H1 (cell line): ENCODE measurements around the gene SLIT3. TPM values are rescaled to one million over a fixed set of nuclear protein-coding genes. Genes with fewer than 3 reads are reported as not detected.

Source experiments
- CTCF ChIA-PET: fragments of 300-600 bp; sonication (Branson Sonifier 250); formaldehyde crosslinking; loops from one replicate; lab custom pipeline; 2021; ENCODE audit not compliant: partially characterized antibody; lab: Charles Lee
- POLR2A ChIA-PET: fragments of 300-600 bp; sonication (Branson Sonifier 250); formaldehyde crosslinking; loops from one replicate; lab custom pipeline; 2021; ENCODE audit warnings: inconsistent platforms; ENCODE audit not compliant: partially characterized antibody; lab: Charles Lee
- DNase-seq, 2 experiments: peaks; one replicate each; pipeline versions ENCODE4 v3.0.0 to v3.0.0-alpha.2; 2010 to 2022; ENCODE audit warnings: low spot score in 2 of 2, low read depth in 1 of 2, mixed read lengths in 1 of 2
- FAIRE-seq: peaks from 2 replicates; lab custom pipeline; 2011; peaks lifted over from hg19 to GRCh38; lab: Jason Lieb, UNC
- H2AFZ ChIP-seq: 2 replicates; pipeline ENCODE4 v1.8.1; 2012; ENCODE audit warnings: low read length, inconsistent platforms
- H2AK5ac ChIP-seq: 2 replicates; pipeline ENCODE4 v1.6.1; 2013; ENCODE audit warnings: low read depth, low read length
- H2BK120ac ChIP-seq: replicated peaks from 2 replicates; pipeline ENCODE3; 2013; ENCODE audit warnings: low read depth, low read length, inconsistent platforms
- H2BK12ac ChIP-seq: 2 replicates; pipeline ENCODE4 v1.6.1; 2013; ENCODE audit warnings: low read depth, low read length
- H2BK15ac ChIP-seq: 2 replicates; pipeline ENCODE4 v1.6.1; 2013; ENCODE audit warnings: low read length
- H2BK20ac ChIP-seq: 2 replicates; pipeline ENCODE4 v1.6.1; 2013; ENCODE audit warnings: low read length
- H2BK5ac ChIP-seq: 2 replicates; pipeline ENCODE4 v1.6.1; 2013; ENCODE audit warnings: low read depth, low read length
- H3K14ac ChIP-seq: 2 replicates; pipeline ENCODE4 v1.6.1; 2013; ENCODE audit warnings: inconsistent platforms; ENCODE audit not compliant: insufficient read length
- H3K18ac ChIP-seq: 2 replicates; pipeline ENCODE4 v1.6.1; 2013; ENCODE audit warnings: low read length; ENCODE audit errors: extremely low read depth
- H3K23ac ChIP-seq: 2 replicates; pipeline ENCODE4 v1.6.1; 2013; ENCODE audit warnings: inconsistent platforms; ENCODE audit not compliant: insufficient read length
- H3K23me2 ChIP-seq: 2 replicates; pipeline ENCODE4 v1.6.1; 2013; ENCODE audit warnings: low read depth, low read length
- H3K27ac ChIP-seq: 2 replicates; pipeline ENCODE4 v1.6.1; 2011; ENCODE audit warnings: low read depth, low read length, inconsistent platforms
- H3K27me3 ChIP-seq, 4 experiments: replicated peaks in 1 of 4; 1 replicate in 1 of 4; 2 replicates in 3 of 4; pipeline versions ENCODE4 v1.6.1 to v1.8.1; 2011 to 2013; ENCODE audit warnings: low read length in 3 of 4, mild to moderate bottlenecking in 3 of 4, inconsistent platforms in 2 of 4, mixed read lengths in 2 of 4, moderate library complexity in 1 of 4; ENCODE audit not compliant: control insufficient read depth in 3 of 4, insufficient read depth in 3 of 4; ENCODE audit errors: extremely low read depth in 1 of 4
- H3K36me3 ChIP-seq, 4 experiments: 2 replicates each; pipeline versions ENCODE4 v1.6.1 to v1.8.1; 2011 to 2013; ENCODE audit warnings: mild to moderate bottlenecking in 4 of 4, low read length in 3 of 4, moderate library complexity in 2 of 4, control low read depth in 1 of 4, inconsistent platforms in 1 of 4; ENCODE audit not compliant: insufficient read depth in 4 of 4, control insufficient read depth in 2 of 4
- H3K4ac ChIP-seq: replicated peaks from 2 replicates; pipeline ENCODE3; 2013; ENCODE audit warnings: low read length, low read depth, mixed read lengths, inconsistent platforms; ENCODE audit not compliant: insufficient read length
- H3K4me1 ChIP-seq, 4 experiments: replicated peaks in 1 of 4; 1 replicate in 1 of 4; 2 replicates in 3 of 4; pipeline versions ENCODE4 v1.6.1 to v1.8.1; 2011 to 2013; ENCODE audit warnings: low read length in 3 of 4, inconsistent platforms in 2 of 4, mixed read lengths in 1 of 4; ENCODE audit not compliant: insufficient read depth in 4 of 4, control insufficient read depth in 3 of 4
- H3K4me2 ChIP-seq, 2 experiments: 2 replicates each; pipeline versions ENCODE4 v1.6.1 to v1.8.1; 2011 to 2013; ENCODE audit warnings: low read depth in 2 of 2, low read length in 2 of 2, control low read depth in 1 of 2, inconsistent platforms in 1 of 2, mild to moderate bottlenecking in 1 of 2; ENCODE audit not compliant: insufficient read depth in 1 of 2
- H3K4me3 ChIP-seq, 4 experiments: fragments of 200-600, 300-600 bp in 1 of 4; sonication (generic), shearing (Covaris generic), sonication (Bioruptor Twin) in 1 of 4; 2 replicates each; pipeline versions ENCODE4 v1.5.1 to v1.8.1; 2011 to 2016; ENCODE audit warnings: low read length in 4 of 4, low read depth in 3 of 4, control low read depth in 2 of 4, inconsistent platforms in 2 of 4, mild to moderate bottlenecking in 2 of 4, mixed read lengths in 1 of 4, moderate library complexity in 1 of 4; ENCODE audit not compliant: insufficient read depth in 2 of 4; ENCODE audit errors: extremely low read depth in 1 of 4
- H3K56ac ChIP-seq: replicated peaks from 2 replicates; pipeline ENCODE3; 2013; ENCODE audit warnings: low read depth, mild to moderate bottlenecking, mixed read lengths, low read length, inconsistent platforms; ENCODE audit not compliant: insufficient read length
- H3K79me1 ChIP-seq: 2 replicates; pipeline ENCODE4 v1.6.1; 2013; ENCODE audit warnings: low read depth, low read length, control low read depth
- H3K79me2 ChIP-seq, 2 experiments: 2 replicates each; pipeline versions ENCODE4 v1.6.1 to v1.8.1; 2012 to 2013; ENCODE audit warnings: low read length in 2 of 2, mild to moderate bottlenecking in 2 of 2, inconsistent platforms in 1 of 2; ENCODE audit not compliant: insufficient read depth in 2 of 2, control insufficient read depth in 1 of 2
- H3K9ac ChIP-seq, 4 experiments: replicated peaks in 1 of 4; 1 replicate in 1 of 4; 2 replicates in 3 of 4; pipeline versions ENCODE4 v1.6.1 to v1.8.1; 2011 to 2013; ENCODE audit warnings: low read depth in 3 of 4, low read length in 3 of 4, control low read depth in 2 of 4, mild to moderate bottlenecking in 2 of 4, moderate library complexity in 2 of 4, inconsistent platforms in 1 of 4; ENCODE audit errors: extremely low read depth in 1 of 4
- H3K9me3 ChIP-seq, 2 experiments: 2 replicates each; pipeline versions ENCODE4 v1.6.1 to v1.8.1; 2012 to 2013; ENCODE audit warnings: mild to moderate bottlenecking in 2 of 2, moderate library complexity in 2 of 2, control low read depth in 1 of 2, inconsistent platforms in 1 of 2, low read depth in 1 of 2, low read length in 1 of 2, mixed read lengths in 1 of 2; ENCODE audit not compliant: insufficient read depth in 2 of 2
- H4K20me1 ChIP-seq, 2 experiments: replicated peaks in 1 of 2; 2 replicates each; pipeline versions ENCODE3 to v1.8.1; 2011 to 2013; ENCODE audit warnings: inconsistent platforms in 2 of 2, low read length in 2 of 2, mild to moderate bottlenecking in 1 of 2; ENCODE audit not compliant: insufficient read depth in 2 of 2, control insufficient read depth in 1 of 2
- H4K5ac ChIP-seq: 2 replicates; pipeline ENCODE4 v1.6.1; 2013; ENCODE audit warnings: low read length, low read depth, mixed read lengths, inconsistent platforms; ENCODE audit not compliant: insufficient read length
- H4K8ac ChIP-seq: 2 replicates; pipeline ENCODE4 v1.8.0; 2013; ENCODE audit warnings: mild to moderate bottlenecking, moderate library complexity, low read length, inconsistent platforms; ENCODE audit not compliant: insufficient read depth; ENCODE audit errors: extremely low read depth
- H4K91ac ChIP-seq: replicated peaks from 2 replicates; pipeline ENCODE3; 2013; ENCODE audit warnings: low read length, mixed read lengths, inconsistent platforms; ENCODE audit not compliant: insufficient read length
- SP1 ChIP-seq: IDR thresholded peaks from 2 replicates; pipeline ENCODE4 v1.6.1; 2011; ENCODE audit warnings: low read depth, low read length
- SRF ChIP-seq: IDR thresholded peaks from 2 replicates; pipeline ENCODE4 v1.6.1; 2011; ENCODE audit warnings: mild to moderate bottlenecking, low read depth, low read length, moderate library complexity
- YY1 ChIP-seq: IDR thresholded peaks from 2 replicates; pipeline ENCODE4 v1.6.1; 2011; ENCODE audit warnings: low read depth, mild to moderate bottlenecking, low read length
- WGBS, 2 experiments: shearing (Covaris generic) in 1 of 2; methylation state at CpG; one replicate each; pipeline versions ENCODE4 v1.1.6 to v1.1.7; 2013 to 2015; ENCODE audit warnings: low lambda C conversion rate in 2 of 2, mixed read lengths in 2 of 2, inconsistent platforms in 1 of 2, low coverage in 1 of 2, missing lambda C conversion rate in 1 of 2; ENCODE audit not compliant: insufficient replicate concordance in 2 of 2, insufficient coverage in 1 of 2, insufficient read length in 1 of 2; ENCODE audit errors: extremely low coverage in 1 of 2, missing lambda C conversion rate in 1 of 2; 5-methylcytosine and 5-hydroxymethylcytosine counted together
- polyA plus RNA-seq, 7 experiments: library from polyadenylated mRNA; depleted of rRNA in 3 of 7; stranded (reverse) in 5 of 7; unstranded in 2 of 7; fragments of >200 nt in 5 of 7; fragments of 200-250 nt in 2 of 7; gene quantifications; 1 replicate in 5 of 7; 2 replicates in 1 of 7; 4 replicates in 1 of 7; pipeline versions ENCODE4 v1.2.1 to v1.2.3, GENCODE V29; 2011 to 2013; ENCODE audit warnings: missing spikeins in 2 of 7, mixed read lengths in 2 of 7
- total RNA-seq: library from RNA; stranded (reverse); fragmentation: NEBNext Ultra II Directional; extraction: Animal tissue kit (Norgen Biotek cat#: 25700); gene quantifications from 2 replicates; pipeline ENCODE4 v1.2.1, GENCODE V29; 2021

SLIT3 gene
- total and polyA plus RNA-seq, 2 of the 8 experiments (the other 6 are each of a cell fraction or from before 2014, with no cell fraction given): 1.1 to 1.2 TPM

DNA sequence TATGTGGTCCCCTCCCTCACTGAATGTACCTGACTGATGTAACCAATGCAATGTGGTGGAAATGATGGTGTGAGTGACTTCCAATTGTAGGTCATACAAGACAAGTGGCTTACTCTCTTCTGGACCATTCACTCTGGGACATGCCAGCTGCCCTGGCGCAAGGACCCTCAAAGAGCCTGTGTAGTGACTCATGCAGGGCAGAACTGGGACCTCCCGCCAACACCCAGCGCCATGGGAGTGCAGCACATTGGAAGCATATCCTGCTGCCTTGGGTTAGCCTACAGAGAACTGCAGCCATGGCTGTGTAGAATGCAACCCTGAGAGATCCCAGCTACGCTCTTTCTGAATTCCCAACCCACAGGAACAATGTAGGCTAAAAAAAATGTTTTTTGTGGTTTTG is 631.8 kb downstream of the SLIT3 start:
- Histone ChIP-seq H2BK5ac (no peak overlapping the region), H3K36me3 (no peaks in the 10 kb centered on the region), H2AFZ (no peak overlapping the region), H3K4me2 (no peak overlapping the region), H3K4ac (no peak overlapping the region), H4K5ac (no peak overlapping the region), H3K18ac (no peak overlapping the region), H3K79me2 (no peaks in the 10 kb centered on the region), H3K27me3 (no peaks in the 10 kb centered on the region), H3K27ac (no peak overlapping the region), H2BK15ac (no peak overlapping the region), H3K4me1 (0 out of 7 replicates have a peak, but pooled peaks cover 0 to 2% (median 0%) of the 10 kb centered on the region in 4 experiments), H3K23ac (no peak overlapping the region), H2AK5ac (no peak overlapping the region), H3K14ac (no peak overlapping the region), H2BK12ac (no peak overlapping the region), H3K79me1 (no peaks in the 10 kb centered on the region), H4K8ac (no peak overlapping the region), H3K9me3 (no peaks in the 10 kb centered on the region), H3K9ac (no peak overlapping the region), H4K20me1 (no peaks in the 10 kb centered on the region), H3K23me2 (no peaks in the 10 kb centered on the region; the same call in 1 of the 2 replicates), H3K4me3 (no peak overlapping the region), H4K91ac (no peak overlapping the region), H2BK120ac (no peak overlapping the region), H3K56ac (no peak overlapping the region), H2BK20ac (no peak overlapping the region)
- FAIRE-seq (no peak), DNase-seq (no peak)
- 84% methylated on average over 4 of the region's 4 CpGs; no CpG with 5 or more reads in 1 of the 2 experiments for WGBS, 2 experiments
- CTCF ChIA-PET: interaction anchor here (0.6 to 2.2 kb wide), 2 partner anchors 11 to 512 kb away, joined by 3 to 11 read pairs; no protein-coding TSS in a partner anchor
- POLR2A ChIA-PET: no interaction called here
- TF ChIP-seq YY1 (no peak), SRF (no peak), SP1 (no peak)
